ENCODE results near the gene SLC12A3. TPM values are rescaled to one million over a fixed set of nuclear protein-coding genes. Genes with fewer than 3 reads are reported as not detected.
A peak's percentile ranks its signal among the peaks of the same experiment; 100 is the strongest.

Gene SLC12A3
- total RNA-seq, 4 donors from 2014 or later, result 0.14 TPM; not detected in 3

GRCh38 chr16:56964243-56965148, 99.5 kb downstream of the SLC12A3 start:
- intact Hi-C loops (cut with DNase I; ENCODE audit: low total_unique reads), result no loop called here
- TF ChIP-seq POLR2A (IDR thresholded peaks at IDR 0.05), result no peak
- peak; percentile 60 to 82 (median 63) for TF ChIP-seq CTCF (IDR thresholded peaks at IDR 0.05)
- no peaks in the 10 kb centered on the region for H3K27me3 ChIP-seq
- no peak overlapping the region for H3K27ac ChIP-seq
- DNase-seq, result peak; percentile 66 to 67
- H3K4me3 ChIP-seq, result no peak overlapping the region
- no peaks in the 10 kb centered on the region for H3K4me1 ChIP-seq
- no peaks in the 10 kb centered on the region for H3K9me3 ChIP-seq
- no peaks in the 10 kb centered on the region for H3K36me3 ChIP-seq

MicroRNA genes within 50 kb of the gene (microRNA counts, 767-probe panel; counts per million panel counts)
- 0 counts per million in 2 donors for microRNA hsa-miR-138-5p

Small RNA genes lying within 50 kb of the gene (microRNA-seq; reads per million reads assigned to microRNA genes)
- not detected for gene MIR138-2 (ENCODE audit: borderline microRNAs expressed, borderline replicate concordance)
- not detected for gene MIR6863 (ENCODE audit: borderline microRNAs expressed, borderline replicate concordance)

Small RNA genes lying within 50 kb of the gene (small RNA-seq; reads per million reads assigned to genes)
- gene MIR138-2, result not detected

Other genes with a start within 250 kb of the SLC12A3 start
- 10 to 100 TPM in 2 of 4 donors, under 1 TPM in 1, not detected in 1; 0.48 to 51.9 (median 51.2) TPM for gene MT1E, start 239.4 kb upstream of the SLC12A3 start, total RNA-seq
- gene MT1M, start 232.5 kb upstream of the SLC12A3 start, total RNA-seq, result 10 to 100 TPM in 1 of 4 donors, 1 to 10 TPM in 1, not detected in 2; 6.2 to 16.6 TPM
- 10 to 100 TPM in 1 of 4 donors, not detected in 3; 13.8 TPM for gene MT1A, start 226.5 kb upstream of the SLC12A3 start, total RNA-seq
- not detected for gene MT1B, start 213.3 kb upstream of the SLC12A3 start, total RNA-seq
- 1 to 10 TPM in 1 of 4 donors, not detected in 3; 2.1 TPM for gene MT1F, start 207.2 kb upstream of the SLC12A3 start, total RNA-seq
- 10 to 100 TPM in 1 of 4 donors, not detected in 3; 51.8 TPM for gene MT1G, start 197.1 kb upstream of the SLC12A3 start, total RNA-seq
- not detected for gene MT1H, start 195.4 kb upstream of the SLC12A3 start, total RNA-seq
- 100 to 1,000 TPM in 1 of 4 donors, 10 to 100 TPM in 2, 1 to 10 TPM in 1; 7.4 to 201 (median 66.3) TPM for gene MT1X, start 182.7 kb upstream of the SLC12A3 start, total RNA-seq
- 10 to 100 TPM; 17.6 to 71.0 (median 34.5) TPM for gene NUP93, start 135.1 kb upstream of the SLC12A3 start, total RNA-seq
- gene HERPUD1, start 66.9 kb downstream of the SLC12A3 start, total RNA-seq, result 100 to 1,000 TPM in 3 of 4 donors, 10 to 100 TPM in 1; 51.5 to 136 (median 112) TPM
- gene CETP, start 96.7 kb downstream of the SLC12A3 start, total RNA-seq, result 1 to 10 TPM in 1 of 4 donors, under 1 TPM in 1, not detected in 2; 0.58 to 2.8 TPM
- 10 to 100 TPM; 14.9 to 77.0 (median 23.9) TPM for gene NLRC5, start 124.3 kb downstream of the SLC12A3 start, total RNA-seq
- 10 to 100 TPM; 25.1 to 41.4 (median 40.6) TPM for gene CPNE2, start 227.4 kb downstream of the SLC12A3 start, total RNA-seq